ENCODE measurements around the gene SEC14L6.

GRCh38 chr22:30537083-30537731 lies 9.3 kb downstream of the SEC14L6 start:
- no peak for TF ChIP-seq POLR2A (IDR thresholded peaks at IDR 0.05)
- TF ChIP-seq CTCF (IDR thresholded peaks at IDR 0.05) = no peak
